IPS-NIHi11 (cell line): ENCODE data around the gene ACADSB.
A peak's percentile ranks its signal among the peaks of the same experiment; 100 is the strongest.

Experiments
- DNase-seq: peaks from one replicate; pipeline ENCODE4 v3.0.0; 2012; ENCODE audit warnings: mixed read lengths, low spot score

ACADSB gene

DNA sequence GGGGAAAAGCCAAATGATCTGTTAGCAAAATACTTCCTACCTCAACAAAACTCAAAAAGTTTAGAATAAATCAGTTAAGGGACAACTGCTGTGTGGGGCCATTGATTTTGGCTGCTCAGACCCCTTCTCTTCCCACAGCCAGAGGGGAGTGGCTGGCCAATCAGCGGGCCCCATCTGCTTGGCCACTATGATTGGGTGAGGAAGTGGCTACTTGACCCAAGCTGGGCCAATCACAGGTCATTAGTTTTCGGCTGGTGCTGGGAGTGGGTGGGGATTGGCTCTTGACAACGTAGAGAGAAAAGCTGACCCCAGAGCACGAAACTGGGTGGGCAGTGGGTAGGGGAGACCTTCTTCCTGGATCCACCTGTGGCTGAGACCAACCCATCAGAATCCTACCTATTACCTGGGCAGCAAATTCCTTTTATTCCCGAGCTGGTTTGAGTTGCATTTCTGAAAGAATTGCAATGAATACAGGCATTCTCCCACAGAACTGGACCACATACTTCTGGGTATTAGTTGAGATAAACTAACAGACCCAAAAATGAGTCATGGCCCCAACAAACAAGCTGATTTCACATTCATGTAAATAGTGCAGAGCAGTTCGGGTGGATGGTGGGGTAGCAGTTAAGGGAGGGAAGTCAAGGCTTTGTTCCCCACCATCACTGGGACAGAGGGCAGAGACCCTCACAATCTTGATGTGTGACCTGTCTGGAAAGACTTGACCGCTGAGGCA, 91.4 kb downstream of the ACADSB start:
- peak; percentile 60 for DNase-seq

- no peak for DNase-seq
Observed at GRCh38 chr10:123101872-123102271, 93.1 kb downstream of the ACADSB start.

DNA sequence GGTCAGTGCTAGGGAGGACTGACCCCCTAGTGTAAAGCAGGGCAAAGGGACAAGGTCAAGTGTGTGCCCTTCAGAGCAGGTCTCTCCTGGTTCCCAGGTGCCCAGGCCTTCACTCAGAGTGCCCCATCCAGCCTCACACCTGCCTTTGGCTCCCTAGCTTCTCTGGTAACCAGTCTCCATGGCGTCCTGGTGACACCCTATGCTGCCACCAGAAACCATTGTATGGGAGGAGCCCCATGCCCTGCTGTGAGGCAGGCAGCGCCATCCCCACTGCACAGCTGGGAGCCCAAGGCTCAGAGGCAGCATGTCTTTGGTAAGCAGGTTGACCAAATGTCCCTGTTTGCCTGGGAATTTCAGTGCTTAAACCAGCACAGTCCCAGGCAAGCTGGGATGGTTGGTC, 93.9 kb downstream of the ACADSB start:
- DNase-seq: no peak

GRCh38 chr10:123103944-123104343, 95.1 kb downstream of the ACADSB start:
- no peak for DNase-seq
